ENCODE data around the gene PLPP2. TPM values are rescaled to one million over a fixed set of nuclear protein-coding genes. Genes with fewer than 3 reads are reported as not detected.
A peak's percentile ranks its signal among the peaks of the same experiment; 100 is the strongest.

The PLPP2 gene
- total and polyA plus RNA-seq, 7 donors, result 0.10 to 0.93 (median 0.30) TPM; not detected in 1

- Histone ChIP-seq H3K4me3 (no peak overlapping the region), H3K27me3 (ENCODE audit: insufficient read depth in 3 of 3, low read length in 2 of 3) (no peaks in the 10 kb centered on the region), H3K36me3 (ENCODE audit: insufficient read depth in 1 of 2, low read depth in 1 of 2) (peaks cover 0 to 48% of the 10 kb centered on the region in 2 donors), H3K4me1 (no peaks in the 10 kb centered on the region), H3K9me3 (peaks cover 7% of the 10 kb centered on the region), H3K27ac (no peak overlapping the region)
- intact Hi-C loops (cut with DNase I), result no loop called here
- 62 to 75% (median 74%) methylated on average over 23 of the region's 23 CpGs for WGBS, 3 donors
- ATAC-seq (no peak), DNase-seq (no peak)
- no peak for TF ChIP-seq CTCF (IDR thresholded peaks at IDR 0.05)
Observed at GRCh38 chr19:313169-313987, 22.2 kb upstream of the PLPP2 start.

- WGBS, 3 donors, result 87 to 89% (median 88%) methylated on average over 25 to 33 of the region's 33 CpGs
Observed at GRCh38 chr19:311813-312261, 20.6 kb upstream of the PLPP2 start.

GRCh38 chr19:310781-311496, 19.7 kb upstream of the PLPP2 start:
- no peak for TF ChIP-seq CTCF (IDR thresholded peaks at IDR 0.05)
- peak overlapping the region; percentile 57 for H3K4me3 ChIP-seq
- peak in 1 of 4 donors; percentile 27 for ATAC-seq

More at GRCh38 chr19:311813-312261, 20.6 kb upstream of the PLPP2 start:
- no peaks in the 10 kb centered on the region for H3K9me3 ChIP-seq
- H3K4me3 ChIP-seq, result peak overlapping the region; percentile 57
- TF ChIP-seq CTCF (IDR thresholded peaks at IDR 0.05), result no peak
- H3K27me3 ChIP-seq (ENCODE audit: insufficient read depth in 3 of 3, low read length in 2 of 3), result no peaks in the 10 kb centered on the region
- DNase-seq (no peak), ATAC-seq (peak in 2 of 4 donors; percentile 37 to 49)
- H3K27ac ChIP-seq, result peak overlapping the region; percentile 58
- peaks cover 0 to 63% of the 10 kb centered on the region in 2 donors for H3K36me3 ChIP-seq (ENCODE audit: insufficient read depth in 1 of 2, low read depth in 1 of 2)
- no peaks in the 10 kb centered on the region for H3K4me1 ChIP-seq
- intact Hi-C loops (cut with DNase I), result no loop called here

GRCh38 chr19:310141-310651, 19.0 kb upstream of the PLPP2 start:
- no peaks in the 10 kb centered on the region for H3K27me3 ChIP-seq (ENCODE audit: insufficient read depth in 3 of 3, low read length in 2 of 3)
- DNase-seq (no peak), ATAC-seq (peak in 1 of 4 donors; percentile 19)
- no peak overlapping the region for H3K27ac ChIP-seq
- WGBS, 3 donors, result 58 to 69% (median 69%) methylated on average over 30 of the region's 30 CpGs
- intact Hi-C loops (cut with DNase I), result no loop called here
- no peaks in the 10 kb centered on the region for H3K9me3 ChIP-seq
- peaks cover 6 to 71% of the 10 kb centered on the region in 2 donors for H3K36me3 ChIP-seq (ENCODE audit: insufficient read depth in 1 of 2, low read depth in 1 of 2)
- peak overlapping the region; percentile 57 for H3K4me3 ChIP-seq
- TF ChIP-seq CTCF (IDR thresholded peaks at IDR 0.05), result no peak
- no peaks in the 10 kb centered on the region for H3K4me1 ChIP-seq

More at GRCh38 chr19:310781-311496, 19.7 kb upstream of the PLPP2 start:
- Histone ChIP-seq H3K4me1 (no peaks in the 10 kb centered on the region), H3K27ac (peak overlapping the region; percentile 58), H3K36me3 (ENCODE audit: insufficient read depth in 1 of 2, low read depth in 1 of 2) (peaks cover 6 to 65% of the 10 kb centered on the region in 2 donors), H3K9me3 (no peaks in the 10 kb centered on the region), H3K27me3 (ENCODE audit: insufficient read depth in 3 of 3, low read length in 2 of 3) (no peaks in the 10 kb centered on the region)
- DNase-seq, result no peak
- intact Hi-C loops (cut with DNase I), result no loop called here
- 78 to 79% (median 78%) methylated on average over 24 of the region's 24 CpGs for WGBS, 3 donors
